ENCODE results near the gene COL4A1.

The COL4A1 gene

DNA sequence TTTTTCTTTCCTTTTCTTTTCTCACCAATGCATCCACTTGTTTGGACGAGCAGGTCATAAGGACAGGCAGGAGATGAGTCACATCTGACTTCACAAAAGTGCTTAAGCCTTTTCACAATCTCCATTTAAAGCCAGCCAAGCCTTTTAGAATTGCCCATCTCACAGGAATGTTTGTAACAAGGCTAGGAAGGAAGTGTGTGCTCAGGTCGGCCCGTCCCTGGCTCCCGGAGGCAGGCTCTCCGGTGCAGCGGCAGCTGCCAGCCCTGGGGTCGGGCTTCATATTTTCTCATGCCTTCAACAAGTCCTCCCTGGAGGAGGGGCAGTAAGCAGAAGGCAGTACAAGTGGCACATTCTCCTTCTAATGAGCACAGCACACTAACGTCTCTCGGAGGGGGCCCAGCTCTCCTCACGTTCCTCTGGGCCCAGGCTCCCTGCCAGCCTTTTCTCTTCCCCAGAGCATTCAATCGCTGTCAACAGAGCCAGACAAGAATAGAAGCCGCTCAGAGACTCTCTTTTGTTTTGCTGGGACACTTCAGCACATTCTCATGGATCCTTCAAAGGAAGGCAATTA lies 180.5 kb downstream of the COL4A1 start:
- TF ChIP-seq NFIC (IDR thresholded peaks at IDR 0.05) (no peak), EP300 (IDR thresholded peaks at IDR 0.05; ENCODE audit: borderline replicate concordance) (no peak), RAD21 (IDR thresholded peaks at IDR 0.05; ENCODE audit: low read depth) (no peak), TCF12 (IDR thresholded peaks at IDR 0.05; ENCODE audit: low read depth) (no peak)
- TF ChIP-seq, protein P1, sequence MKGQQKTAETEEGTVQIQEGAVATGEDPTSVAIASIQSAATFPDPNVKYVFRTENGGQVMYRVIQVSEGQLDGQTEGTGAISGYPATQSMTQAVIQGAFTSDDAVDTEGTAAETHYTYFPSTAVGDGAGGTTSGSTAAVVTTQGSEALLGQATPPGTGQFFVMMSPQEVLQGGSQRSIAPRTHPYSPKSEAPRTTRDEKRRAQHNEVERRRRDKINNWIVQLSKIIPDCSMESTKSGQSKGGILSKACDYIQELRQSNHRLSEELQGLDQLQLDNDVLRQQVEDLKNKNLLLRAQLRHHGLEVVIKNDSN (IDR thresholded peaks at IDR 0.05): no peak
- TF ChIP-seq, protein P2, sequence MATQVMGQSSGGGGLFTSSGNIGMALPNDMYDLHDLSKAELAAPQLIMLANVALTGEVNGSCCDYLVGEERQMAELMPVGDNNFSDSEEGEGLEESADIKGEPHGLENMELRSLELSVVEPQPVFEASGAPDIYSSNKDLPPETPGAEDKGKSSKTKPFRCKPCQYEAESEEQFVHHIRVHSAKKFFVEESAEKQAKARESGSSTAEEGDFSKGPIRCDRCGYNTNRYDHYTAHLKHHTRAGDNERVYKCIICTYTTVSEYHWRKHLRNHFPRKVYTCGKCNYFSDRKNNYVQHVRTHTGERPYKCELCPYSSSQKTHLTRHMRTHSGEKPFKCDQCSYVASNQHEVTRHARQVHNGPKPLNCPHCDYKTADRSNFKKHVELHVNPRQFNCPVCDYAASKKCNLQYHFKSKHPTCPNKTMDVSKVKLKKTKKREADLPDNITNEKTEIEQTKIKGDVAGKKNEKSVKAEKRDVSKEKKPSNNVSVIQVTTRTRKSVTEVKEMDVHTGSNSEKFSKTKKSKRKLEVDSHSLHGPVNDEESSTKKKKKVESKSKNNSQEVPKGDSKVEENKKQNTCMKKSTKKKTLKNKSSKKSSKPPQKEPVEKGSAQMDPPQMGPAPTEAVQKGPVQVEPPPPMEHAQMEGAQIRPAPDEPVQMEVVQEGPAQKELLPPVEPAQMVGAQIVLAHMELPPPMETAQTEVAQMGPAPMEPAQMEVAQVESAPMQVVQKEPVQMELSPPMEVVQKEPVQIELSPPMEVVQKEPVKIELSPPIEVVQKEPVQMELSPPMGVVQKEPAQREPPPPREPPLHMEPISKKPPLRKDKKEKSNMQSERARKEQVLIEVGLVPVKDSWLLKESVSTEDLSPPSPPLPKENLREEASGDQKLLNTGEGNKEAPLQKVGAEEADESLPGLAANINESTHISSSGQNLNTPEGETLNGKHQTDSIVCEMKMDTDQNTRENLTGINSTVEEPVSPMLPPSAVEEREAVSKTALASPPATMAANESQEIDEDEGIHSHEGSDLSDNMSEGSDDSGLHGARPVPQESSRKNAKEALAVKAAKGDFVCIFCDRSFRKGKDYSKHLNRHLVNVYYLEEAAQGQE (IDR thresholded peaks at IDR 0.05; ENCODE audit: low read depth): no peak
- TF ChIP-seq, protein P3, sequence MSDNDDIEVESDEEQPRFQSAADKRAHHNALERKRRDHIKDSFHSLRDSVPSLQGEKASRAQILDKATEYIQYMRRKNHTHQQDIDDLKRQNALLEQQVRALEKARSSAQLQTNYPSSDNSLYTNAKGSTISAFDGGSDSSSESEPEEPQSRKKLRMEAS (IDR thresholded peaks at IDR 0.05): no peak

DNA sequence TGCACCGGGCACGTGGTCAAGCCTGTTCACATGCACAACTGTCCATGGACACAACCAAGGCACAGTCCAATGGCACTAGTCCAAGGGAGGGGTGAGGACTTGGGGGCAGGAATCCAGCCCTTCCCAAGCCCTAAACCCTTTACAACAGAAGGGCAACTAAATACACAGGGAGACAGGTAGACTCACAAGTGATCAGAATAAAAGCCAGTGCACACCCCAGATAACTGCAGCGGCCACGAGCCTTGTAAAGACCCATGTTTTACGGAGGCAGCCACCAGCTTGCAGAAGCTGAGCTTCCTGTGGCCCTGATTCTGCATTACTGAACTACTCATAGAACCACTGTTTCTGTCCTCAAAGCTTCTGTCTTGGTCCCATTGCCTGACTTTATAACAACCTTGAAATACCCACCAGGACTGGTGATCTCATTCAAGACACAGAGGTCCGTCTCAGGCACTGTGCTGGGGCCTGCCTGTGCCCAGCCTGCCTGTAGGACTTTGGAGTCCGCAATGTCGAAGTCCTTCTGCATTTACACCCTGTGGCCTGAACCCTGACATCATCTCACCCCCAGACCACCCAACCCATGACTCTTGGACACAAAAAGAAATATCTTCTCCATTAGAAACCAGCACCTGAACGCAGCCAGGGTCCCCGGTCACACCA lies 181.2 kb downstream of the COL4A1 start:
- TF ChIP-seq CREB1 (IDR thresholded peaks at IDR 0.05; ENCODE audit: low read depth): no peak
- TF ChIP-seq TEAD4 (IDR thresholded peaks at IDR 0.05): no peak
- TF ChIP-seq TAF1 (IDR thresholded peaks at IDR 0.05; ENCODE audit: low read depth): no peak
- no peak for TF ChIP-seq CEBPB (IDR thresholded peaks at IDR 0.05)
- TF ChIP-seq EP300 (IDR thresholded peaks at IDR 0.05; ENCODE audit: borderline replicate concordance): no peak
- no peak for TF ChIP-seq TCF12 (IDR thresholded peaks at IDR 0.05; ENCODE audit: low read depth)
- TF ChIP-seq RAD21 (IDR thresholded peaks at IDR 0.05; ENCODE audit: low read depth): no peak
- TF ChIP-seq, protein P1 (IDR thresholded peaks at IDR 0.05): no peak
- no peak for TF ChIP-seq ZBTB7A (IDR thresholded peaks at IDR 0.05; ENCODE audit: low read depth)
- no peak for TF ChIP-seq NFIC (IDR thresholded peaks at IDR 0.05)
- no peak for TF ChIP-seq FOXM1 (IDR thresholded peaks at IDR 0.05; ENCODE audit: borderline replicate concordance, low read depth)
- TF ChIP-seq, protein P2 (IDR thresholded peaks at IDR 0.05; ENCODE audit: low read depth): no peak
- no peak for TF ChIP-seq EGR1 (IDR thresholded peaks at IDR 0.05)
- no peak for TF ChIP-seq YY1 (IDR thresholded peaks at IDR 0.05; ENCODE audit: low read depth)
- TF ChIP-seq, protein P3 (IDR thresholded peaks at IDR 0.05): no peak

DNA sequence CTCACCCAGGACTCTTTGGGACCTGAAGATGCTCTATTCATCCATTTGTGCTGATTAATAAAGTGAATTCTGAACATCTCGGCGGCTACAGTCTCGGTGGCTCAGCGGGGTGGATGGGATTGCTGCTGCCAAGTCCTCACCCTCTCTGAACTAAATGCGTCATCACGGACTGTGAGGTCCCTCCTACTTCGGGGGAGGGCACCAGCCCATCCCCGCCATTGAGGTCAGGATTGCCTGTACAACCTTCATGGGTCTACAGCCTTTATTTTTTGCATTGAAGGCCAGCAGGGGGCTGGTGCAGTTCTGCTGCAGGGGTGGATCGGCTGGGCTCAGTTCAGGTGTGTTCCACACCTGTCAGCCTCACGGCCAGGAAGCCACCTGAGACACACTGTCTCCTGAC lies 181.8 kb downstream of the COL4A1 start:
- TF ChIP-seq FOXM1 (IDR thresholded peaks at IDR 0.05; ENCODE audit: borderline replicate concordance, low read depth) (no peak), CREB1 (IDR thresholded peaks at IDR 0.05; ENCODE audit: low read depth) (no peak), TAF1 (IDR thresholded peaks at IDR 0.05; ENCODE audit: low read depth) (no peak), TCF12 (IDR thresholded peaks at IDR 0.05; ENCODE audit: low read depth) (no peak), NFIC (IDR thresholded peaks at IDR 0.05) (no peak), EP300 (IDR thresholded peaks at IDR 0.05; ENCODE audit: borderline replicate concordance) (no peak), TEAD4 (IDR thresholded peaks at IDR 0.05) (no peak), RAD21 (IDR thresholded peaks at IDR 0.05; ENCODE audit: low read depth) (no peak), ZBTB7A (IDR thresholded peaks at IDR 0.05; ENCODE audit: low read depth) (no peak)
- TF ChIP-seq, protein P3 (IDR thresholded peaks at IDR 0.05): no peak
- TF ChIP-seq, protein P2 (IDR thresholded peaks at IDR 0.05; ENCODE audit: low read depth): no peak

Data from Ishikawa (cell line).